Occipital lobe (tissue), 2 donors: ENCODE results near the gene IL19. TPM values are rescaled to one million over a fixed set of nuclear protein-coding genes. Genes with fewer than 3 reads are reported as not detected.
"Not testable (repeated sequence)": the region's sequence is repeated elsewhere in the genome, so short reads cannot be mapped to it uniquely, and the experiment has no call there.

Source experiments
- DNase-seq: peaks from one replicate; lab custom pipeline; 2025; lab: John Stamatoyannopoulos, UW
- total RNA-seq: library from RNA; depleted of rRNA; stranded (reverse); fragments of >200 nt; gene quantifications from one replicate; pipeline ENCODE4 v1.2.3, GENCODE V29; 2014

IL19 gene
- total RNA-seq, 1 donor from 2014 or later, result not detected

- DNase-seq, result no peak
Observed at GRCh38 chr1:206739411-206740076, 31.0 kb upstream of the IL19 start.

DNA sequence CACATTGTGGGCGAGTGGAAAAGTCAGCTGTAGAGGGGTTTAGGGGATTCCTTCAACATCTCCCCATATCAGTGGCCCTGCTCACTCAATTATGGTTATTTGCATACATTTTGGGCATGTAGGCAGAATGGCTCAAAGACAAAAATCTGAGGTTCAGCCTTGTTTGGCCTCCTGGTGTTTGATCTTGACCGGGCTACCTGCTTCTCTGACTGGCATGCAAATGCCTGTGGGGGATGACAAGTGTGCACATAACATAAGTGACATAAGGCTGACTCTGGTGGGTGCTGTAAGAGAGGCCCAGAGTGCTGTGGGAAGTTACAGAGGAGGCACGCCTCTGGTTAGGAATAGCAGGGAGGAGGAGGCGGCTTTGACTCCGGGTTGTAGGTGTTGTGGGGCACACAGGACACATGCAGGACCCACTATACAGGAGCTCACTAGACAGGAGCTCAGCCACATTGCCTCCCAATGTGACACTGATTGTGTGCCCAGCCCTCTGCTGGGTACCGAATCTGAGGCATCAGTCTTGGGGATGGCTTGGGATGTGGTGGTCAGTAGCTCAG lies 29.4 kb upstream of the IL19 start:
- no peak for DNase-seq

- DNase-seq, result no peak
Observed at GRCh38 chr1:206742719-206743383, 27.7 kb upstream of the IL19 start.

DNA sequence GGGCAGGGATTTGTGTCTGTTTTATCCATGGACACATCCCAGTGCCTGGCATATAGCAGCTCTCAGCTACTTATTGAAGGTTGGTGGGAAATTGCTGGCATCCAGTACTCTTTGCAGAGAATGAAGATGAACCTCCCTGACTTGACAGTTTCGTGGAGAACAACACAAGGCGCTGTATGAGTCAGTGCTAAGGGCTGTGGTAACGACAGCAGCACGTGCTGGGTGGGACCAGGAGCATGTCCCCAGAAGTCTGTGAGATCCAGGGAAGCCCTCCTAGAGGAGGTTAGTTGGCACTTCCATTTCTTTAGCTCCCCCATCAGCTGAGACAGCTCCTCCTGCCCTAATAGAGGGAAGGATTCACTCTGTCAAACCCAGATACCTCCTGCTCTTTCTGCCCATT lies 25.9 kb upstream of the IL19 start:
- DNase-seq, result no peak

- DNase-seq, result no peak
Observed at GRCh38 chr1:206745301-206745700, 25.3 kb upstream of the IL19 start.

- no peak for DNase-seq
Observed at GRCh38 chr1:206748348-206749030, 22.1 kb upstream of the IL19 start.

GRCh38 chr1:206751891-206752290 lies 18.7 kb upstream of the IL19 start:
- DNase-seq, result no peak

GRCh38 chr1:206752481-206752880 lies 18.1 kb upstream of the IL19 start:
- no peak for DNase-seq

GRCh38 chr1:206753141-206753540 lies 17.4 kb upstream of the IL19 start:
- no peak for DNase-seq

- no peak for DNase-seq
Observed at GRCh38 chr1:206754011-206754410, 16.6 kb upstream of the IL19 start.

DNA sequence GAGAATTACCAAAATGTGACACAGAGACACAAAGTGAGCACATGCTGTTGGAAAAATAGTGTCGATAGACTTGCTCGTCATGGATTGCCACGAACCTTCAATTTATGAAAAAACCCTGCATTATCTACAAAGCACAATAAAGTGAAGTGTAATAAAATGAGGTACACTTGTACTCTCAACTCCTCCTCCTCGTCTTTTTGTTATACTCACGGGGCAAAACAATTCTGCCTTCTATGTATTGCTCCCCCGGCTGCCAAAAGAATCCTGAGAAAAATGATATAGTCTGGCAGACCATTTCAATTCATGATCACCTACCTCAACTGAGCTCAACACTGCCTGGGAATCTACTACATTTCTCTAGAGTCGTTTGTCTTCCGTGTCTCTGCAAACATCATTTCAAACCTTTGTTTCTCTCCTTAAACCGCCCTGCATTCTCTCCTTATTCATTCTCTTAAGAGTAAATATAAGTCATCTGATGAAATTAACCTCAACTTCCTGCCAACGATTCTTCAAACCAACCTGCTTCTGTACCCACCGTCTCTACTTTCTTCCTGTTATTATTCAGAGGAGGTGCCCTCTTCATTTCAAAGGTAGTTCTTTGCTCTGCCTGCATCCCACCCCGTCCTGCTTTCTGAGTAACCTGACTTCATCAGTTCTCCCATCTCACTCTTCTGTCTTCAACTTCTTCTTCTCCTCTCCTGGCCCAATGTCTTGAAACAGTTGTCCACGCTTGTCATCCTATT lies 12.9 kb upstream of the IL19 start:
- no peak for DNase-seq

- no peak for DNase-seq
Observed at GRCh38 chr1:206760590-206760989, 10.0 kb upstream of the IL19 start.

GRCh38 chr1:206761159-206761768 lies 9.3 kb upstream of the IL19 start:
- DNase-seq, result no peak

DNA sequence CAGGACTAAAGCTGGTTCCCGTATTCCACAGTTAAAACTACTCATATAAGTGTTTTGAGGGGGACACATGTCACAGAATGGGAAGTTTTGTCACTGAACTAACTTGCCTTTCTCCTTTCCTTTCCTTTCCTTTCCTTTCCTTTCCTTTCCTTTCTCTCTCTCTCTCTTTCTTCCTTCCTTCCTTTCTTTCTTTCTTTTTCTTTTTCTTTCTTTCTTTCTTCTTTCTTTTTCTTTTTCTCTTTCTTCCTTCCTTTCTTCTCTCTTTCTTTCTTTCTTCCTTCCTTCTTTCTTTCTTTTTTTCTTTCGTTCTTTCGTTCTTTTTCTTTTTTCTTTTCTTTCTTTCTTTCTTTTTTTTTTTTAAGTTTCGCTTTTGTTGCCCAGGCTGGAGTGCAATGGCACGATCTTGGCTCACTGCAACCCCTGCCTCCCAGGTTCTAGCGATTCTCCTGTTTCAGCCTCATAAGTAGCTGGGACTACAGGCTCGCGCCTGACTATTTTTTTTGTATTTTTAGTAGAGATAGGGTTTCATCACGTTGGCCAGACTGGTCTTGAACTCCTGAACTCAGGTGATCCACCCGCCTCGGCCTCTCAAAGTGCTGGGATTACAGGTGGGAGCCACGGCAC lies 7.7 kb upstream of the IL19 start:
- DNase-seq, result not testable (repeated sequence)

GRCh38 chr1:206765771-206766170 lies 4.8 kb upstream of the IL19 start:
- DNase-seq, result not testable (repeated sequence)

- no peak for DNase-seq
Observed at GRCh38 chr1:206766251-206766856, 4.2 kb upstream of the IL19 start.

- no peak for DNase-seq
Observed at GRCh38 chr1:206768472-206769303, 1.9 kb upstream of the IL19 start.

DNA sequence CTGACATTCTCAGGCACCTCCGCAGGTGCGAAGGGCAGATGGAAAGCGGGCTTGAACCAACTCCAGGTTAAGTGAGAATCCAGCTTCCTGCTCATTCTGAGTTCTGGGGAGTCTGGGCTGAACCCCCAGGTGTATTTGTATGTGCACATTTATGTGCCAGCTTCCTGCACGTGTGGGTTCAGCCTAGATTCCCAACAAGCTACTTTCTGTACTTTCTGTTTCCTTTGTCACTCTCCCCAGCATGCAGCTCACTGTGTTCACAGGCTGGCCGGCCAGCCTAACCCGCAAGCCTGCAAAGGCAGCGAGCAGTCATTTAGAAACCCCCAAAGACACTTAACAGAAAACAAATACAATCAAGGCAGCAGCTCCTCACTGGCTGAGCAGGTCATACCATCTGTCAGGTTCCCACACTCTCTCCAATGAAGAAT lies 1.3 kb upstream of the IL19 start:
- DNase-seq, result no peak

- DNase-seq, result no peak
Observed at GRCh38 chr1:206771338-206771692, 742 bp downstream of the IL19 start.
